GM18498 (cell line): ENCODE measurements around the gene SHMT1.
"Not testable (repeated sequence)": the region's sequence is repeated elsewhere in the genome, so short reads cannot be mapped to it uniquely, and the experiment has no call there.

Experiments used
- ATAC-seq: cut with Tn5 transposase; IDR thresholded peaks from one replicate; pipeline ENCODE4 v1.9.1; 2021; ENCODE audit warnings: mild to moderate bottlenecking, moderate library complexity; ENCODE audit not compliant: unreplicated experiment

The SHMT1 gene

GRCh38 chr17:18379246-18380146 is 16.1 kb upstream of the SHMT1 start:
- ATAC-seq = no peak

GRCh38 chr17:18378614-18379013 is 15.3 kb upstream of the SHMT1 start:
- not testable (repeated sequence) for ATAC-seq

- ATAC-seq = no peak
These were observed 14.8 kb upstream of the SHMT1 start for GRCh38 chr17:18378205-18378505.

DNA sequence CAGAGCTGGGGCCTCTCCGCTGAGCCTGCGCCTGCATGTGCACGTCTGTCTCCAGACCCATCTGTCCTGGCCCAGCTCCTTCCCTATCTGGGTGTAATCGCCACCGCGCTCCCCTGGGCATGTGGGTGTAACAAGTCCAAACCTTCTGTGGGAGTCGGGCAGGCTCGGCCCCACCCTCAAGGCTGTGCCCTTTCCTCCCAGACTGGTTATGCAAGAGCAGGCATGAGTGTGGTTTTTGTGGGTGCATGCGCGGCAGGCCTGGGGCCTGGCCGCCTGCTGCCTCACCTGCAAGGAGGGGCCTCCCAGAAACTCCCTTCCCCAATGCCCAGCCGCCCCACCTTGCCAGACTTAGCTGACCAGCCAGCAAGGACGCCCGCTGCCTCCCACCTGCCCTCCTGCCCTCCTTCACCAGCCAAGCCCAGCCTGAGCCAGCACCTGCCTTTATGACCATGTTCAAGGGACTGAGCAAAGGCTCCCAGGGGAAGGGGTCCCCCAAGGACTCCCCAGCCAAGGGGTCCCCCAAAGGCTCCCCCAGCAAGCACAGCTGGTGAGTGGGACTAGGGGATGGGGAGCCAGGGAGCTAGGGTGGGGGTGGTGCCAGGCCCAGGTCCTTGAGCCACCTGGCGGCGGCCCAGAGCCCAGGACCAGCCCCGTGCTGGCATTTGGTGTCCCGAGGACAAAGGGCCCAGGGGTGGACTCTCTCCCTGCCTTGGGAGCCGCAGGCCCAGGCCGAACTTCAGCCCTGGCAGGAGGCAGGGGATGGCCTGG is 14.3 kb upstream of the SHMT1 start, which contains the start of gene EVPLL:
Gene EVPLL, plus strand, starts transcription at position 342 of the 768 bp plus-strand sequence. CDS start 3,160 bp downstream, outside the sequence.
- no peak for ATAC-seq

DNA sequence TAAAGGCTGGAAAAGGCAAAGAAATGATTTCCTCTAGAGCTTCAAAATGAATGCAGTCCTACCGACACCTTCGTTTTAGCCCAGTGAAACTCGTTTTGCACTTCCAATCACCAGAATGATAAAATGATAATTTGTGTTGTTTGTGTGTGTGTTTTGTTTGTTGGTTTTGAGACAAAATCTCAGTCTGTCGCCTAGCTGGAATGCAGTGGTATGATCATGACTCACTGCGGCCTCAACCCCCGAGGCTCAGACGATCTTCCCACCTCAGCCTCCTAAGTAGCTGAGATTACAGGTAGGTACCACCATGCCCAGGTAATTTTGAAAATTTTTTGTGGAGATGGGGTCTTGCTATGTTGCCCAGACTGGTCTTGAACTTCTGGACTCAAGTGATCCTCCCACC is 10.9 kb upstream of the SHMT1 start:
- no peak for ATAC-seq

DNA sequence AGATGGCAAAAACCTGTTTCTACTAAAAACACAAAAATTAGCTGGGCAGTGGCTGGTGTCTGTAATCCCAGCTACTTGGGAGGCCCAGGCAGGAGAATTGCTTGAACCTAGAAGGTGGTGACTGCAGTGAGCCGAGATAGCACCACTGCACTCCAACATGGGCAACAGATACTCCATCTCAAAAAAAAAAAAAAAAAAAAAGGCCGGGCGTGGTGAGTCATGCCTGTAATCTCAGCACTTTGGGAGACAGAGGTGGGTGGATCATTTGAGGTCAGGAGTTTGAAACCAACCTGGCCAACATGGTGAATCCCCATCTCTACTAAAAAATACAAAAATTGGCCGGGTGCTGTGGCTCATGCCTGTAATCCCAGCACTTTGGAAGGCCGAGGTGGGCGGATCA is 9.8 kb upstream of the SHMT1 start:
- ATAC-seq = not testable (repeated sequence)

- no peak for ATAC-seq
These were observed 8.1 kb upstream of the SHMT1 start for GRCh38 chr17:18371455-18371854.

GRCh38 chr17:18370761-18371160 is 7.4 kb upstream of the SHMT1 start:
- ATAC-seq = no peak

DNA sequence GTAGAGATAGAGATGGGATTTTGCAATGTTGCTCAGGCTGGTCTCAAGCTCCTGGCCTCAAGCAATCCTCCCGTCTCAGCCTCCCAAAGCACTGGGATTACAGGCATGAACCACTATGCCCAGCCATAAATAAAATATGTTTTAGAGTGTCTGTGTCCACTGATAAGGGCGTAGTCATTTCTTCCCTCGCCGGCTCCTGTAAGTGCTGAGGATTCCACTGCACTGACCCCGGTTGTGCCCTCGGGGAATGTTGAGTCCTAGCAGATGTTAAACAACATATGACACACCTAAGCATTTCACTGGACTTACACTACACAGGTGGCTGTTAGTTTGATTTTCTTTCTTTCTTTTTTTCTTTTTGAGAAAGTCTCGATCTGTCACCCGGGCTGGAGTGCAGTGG is 5.6 kb upstream of the SHMT1 start:
- no peak for ATAC-seq

DNA sequence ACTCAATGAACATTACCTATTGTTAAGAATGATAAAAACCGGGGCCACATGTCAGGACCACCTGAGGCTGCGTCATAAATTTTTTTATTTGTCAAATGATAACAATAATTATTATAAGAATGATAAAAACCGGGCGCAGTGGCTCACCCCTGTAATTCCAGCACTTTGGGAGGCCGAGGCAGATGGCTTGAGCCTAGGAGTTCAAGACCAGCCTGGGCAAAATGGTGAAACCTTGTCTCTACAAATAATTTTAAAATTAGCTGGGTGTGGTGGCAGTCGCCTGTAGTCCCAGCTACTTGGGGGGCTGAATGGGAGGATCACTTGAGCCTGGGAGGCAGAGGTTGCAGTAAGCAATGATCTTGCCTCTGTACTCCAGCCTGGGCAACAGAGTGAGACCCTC is 816 bp upstream of the SHMT1 start:
- ATAC-seq = no peak

- ATAC-seq = no peak
These were observed 651 bp downstream of the SHMT1 start for GRCh38 chr17:18362698-18363100.

GRCh38 chr17:18361837-18362697 is 1.3 kb downstream of the SHMT1 start:
- no peak for ATAC-seq

GRCh38 chr17:18360518-18360917 is 2.8 kb downstream of the SHMT1 start:
- no peak for ATAC-seq

- ATAC-seq = no peak
These were observed 6.7 kb downstream of the SHMT1 start for GRCh38 chr17:18356624-18357023.

DNA sequence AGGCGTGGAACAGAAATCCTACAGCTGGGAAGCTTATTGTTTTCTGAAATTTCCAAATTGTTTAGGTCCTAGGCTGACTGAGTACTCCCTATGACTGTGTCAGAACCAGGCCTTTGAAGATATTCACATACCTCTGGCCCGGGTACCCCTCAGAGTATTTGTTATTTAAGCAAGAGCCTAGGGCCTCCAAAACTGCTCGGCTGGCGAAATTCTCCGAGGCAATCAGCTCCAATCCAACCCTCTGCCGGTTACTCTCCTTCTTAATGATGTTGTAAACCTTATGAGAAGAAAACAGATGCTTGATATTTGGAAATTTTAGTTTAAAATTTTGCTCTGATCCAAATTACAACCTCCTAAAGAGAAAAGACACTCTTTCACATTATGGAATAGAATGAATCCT is 9.8 kb downstream of the SHMT1 start:
- ATAC-seq = no peak

DNA sequence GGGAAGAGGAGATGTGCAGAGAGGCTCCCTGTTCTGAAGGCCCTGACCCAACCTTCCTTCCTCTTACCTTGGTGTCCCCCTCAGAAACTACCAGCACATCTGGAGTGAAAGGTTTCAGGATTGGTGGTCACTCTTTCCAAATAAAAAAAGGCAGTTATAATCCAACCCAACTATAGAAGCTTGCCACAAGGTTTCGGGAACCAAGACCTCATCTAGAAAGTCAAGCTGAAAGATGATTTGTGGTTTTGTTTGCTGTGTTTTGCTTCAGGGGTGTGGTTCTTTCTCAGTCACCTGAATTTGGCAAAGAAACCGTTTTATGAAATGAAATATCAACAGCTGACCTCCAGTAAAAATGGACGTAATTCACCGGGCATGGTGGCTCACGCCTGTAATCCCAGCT is 19.3 kb downstream of the SHMT1 start:
- no peak for ATAC-seq

- ATAC-seq = no peak
These were observed 23.4 kb downstream of the SHMT1 start for GRCh38 chr17:18339933-18340332.

DNA sequence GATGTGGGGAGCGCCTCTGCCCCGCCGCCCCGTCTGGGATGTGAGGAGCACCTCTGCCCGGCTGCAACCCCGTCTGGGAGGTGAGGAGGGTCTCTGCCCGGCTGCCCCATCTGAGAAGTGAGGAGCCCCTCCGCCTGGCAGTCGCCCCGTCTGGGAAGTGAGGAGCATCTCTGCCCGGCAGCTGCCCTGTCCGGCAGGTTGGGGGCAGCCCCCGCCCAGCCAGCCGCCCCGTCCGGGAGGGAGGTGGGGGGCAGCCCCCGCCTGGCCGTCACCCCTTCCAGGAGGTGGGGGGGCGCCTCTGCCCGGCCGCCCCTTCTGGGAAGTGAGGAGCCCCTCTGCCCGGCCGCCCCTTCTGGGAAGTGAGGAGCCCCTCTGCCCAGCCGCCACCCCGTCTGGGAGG is 25.2 kb downstream of the SHMT1 start:
- not testable (repeated sequence) for ATAC-seq

DNA sequence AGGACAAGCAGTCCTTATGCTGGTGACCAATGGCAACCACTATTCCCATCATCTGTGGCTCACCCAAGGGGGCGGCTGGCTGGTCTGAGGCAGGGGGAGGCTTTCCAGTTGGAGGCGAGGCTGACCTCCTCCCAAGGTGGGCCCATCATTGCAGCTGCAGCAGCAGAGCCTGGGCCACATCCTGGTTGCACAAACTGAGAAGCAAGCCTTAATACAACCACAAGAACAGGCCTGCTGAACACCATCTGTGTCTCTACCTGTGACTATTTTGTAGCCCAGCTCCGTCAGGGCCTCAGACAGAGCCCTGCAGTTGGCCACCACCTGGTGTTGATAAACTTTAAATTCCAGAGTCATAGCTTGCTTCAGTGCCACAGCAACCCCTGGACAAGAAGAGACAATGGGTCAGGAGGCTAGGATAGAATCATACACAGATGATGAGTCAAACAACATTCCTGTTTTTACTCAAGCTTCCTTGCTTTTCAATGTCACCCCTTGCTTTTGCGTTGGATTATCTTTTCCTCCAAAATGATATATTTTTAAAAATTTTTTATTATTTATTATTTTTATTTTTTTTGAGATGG is 30.4 kb downstream of the SHMT1 start:
- no peak for ATAC-seq

GRCh38 chr17:18331879-18332278 is 31.5 kb downstream of the SHMT1 start:
- no peak for ATAC-seq
